NCI-H146 (cell line): ENCODE results near the gene DGKB.
"Not testable (repeated sequence)": the region's sequence is repeated elsewhere in the genome, so short reads cannot be mapped to it uniquely, and the experiment has no call there.

ENCODE experiments used
- DNase-seq: peaks from one replicate; lab custom pipeline; 2025; lab: John Stamatoyannopoulos, UW

Gene DGKB

DNA sequence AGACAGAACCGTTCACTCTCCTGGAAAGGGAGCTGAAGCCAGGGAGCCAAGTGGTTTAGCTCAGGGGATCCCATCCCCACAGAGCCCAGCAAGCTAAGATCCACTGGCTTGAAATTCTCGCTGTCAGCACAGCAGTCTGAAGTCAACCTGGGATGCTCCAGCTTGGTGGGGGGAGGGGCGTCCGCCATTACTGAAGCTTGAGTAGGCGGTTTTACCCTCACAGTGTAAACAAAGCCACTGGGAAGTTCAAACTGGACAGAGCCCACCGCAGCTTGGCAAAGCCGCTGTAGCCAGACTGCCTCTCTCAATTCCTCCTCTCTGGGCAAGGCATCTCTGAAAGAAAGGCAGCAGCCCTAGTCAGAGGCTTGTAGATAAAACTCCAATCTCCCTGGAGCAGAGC, 443.7 kb downstream of the DGKB start:
- not testable (repeated sequence) for DNase-seq

DNA sequence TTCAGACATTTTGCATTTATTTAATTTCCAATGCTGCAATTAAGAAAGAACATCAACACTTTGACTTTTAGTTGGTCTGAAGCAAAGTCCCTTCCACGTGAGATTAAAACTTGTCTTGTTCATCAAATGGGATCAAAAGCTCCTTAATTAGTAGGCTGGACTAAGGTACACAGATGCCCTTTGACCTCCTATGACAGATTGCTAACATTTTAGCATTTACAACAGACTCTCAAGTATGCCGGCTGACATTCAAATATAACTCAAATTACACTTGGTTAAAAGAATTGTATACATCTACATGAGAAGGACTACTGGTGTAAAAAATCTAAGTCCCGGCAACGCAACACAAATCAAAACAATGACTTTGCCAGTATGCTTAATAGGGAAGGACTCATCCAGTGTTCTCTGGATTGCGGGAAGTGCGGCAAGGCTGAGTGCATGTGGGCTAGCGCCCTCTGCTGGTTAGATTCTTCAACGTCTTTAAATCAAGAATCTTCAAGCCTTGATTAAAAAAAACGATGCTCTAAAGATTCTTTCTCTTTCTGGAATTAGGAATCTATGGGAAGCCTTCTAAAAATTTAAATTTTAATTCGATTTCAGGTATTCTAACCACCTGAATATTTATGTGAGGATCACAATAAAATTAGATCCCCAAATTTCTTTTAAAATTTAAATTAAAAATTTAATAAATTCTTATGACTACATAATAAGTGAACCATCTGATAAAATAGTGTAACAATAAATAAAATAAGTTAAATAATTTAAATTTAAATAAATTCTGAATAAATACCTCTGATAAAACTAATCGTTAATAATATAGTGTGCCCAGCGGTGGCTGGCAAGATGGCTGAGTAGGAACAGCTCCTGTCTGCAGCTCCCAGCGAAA, 444.7 kb downstream of the DGKB start:
- peak; percentile 80 for DNase-seq

DNA sequence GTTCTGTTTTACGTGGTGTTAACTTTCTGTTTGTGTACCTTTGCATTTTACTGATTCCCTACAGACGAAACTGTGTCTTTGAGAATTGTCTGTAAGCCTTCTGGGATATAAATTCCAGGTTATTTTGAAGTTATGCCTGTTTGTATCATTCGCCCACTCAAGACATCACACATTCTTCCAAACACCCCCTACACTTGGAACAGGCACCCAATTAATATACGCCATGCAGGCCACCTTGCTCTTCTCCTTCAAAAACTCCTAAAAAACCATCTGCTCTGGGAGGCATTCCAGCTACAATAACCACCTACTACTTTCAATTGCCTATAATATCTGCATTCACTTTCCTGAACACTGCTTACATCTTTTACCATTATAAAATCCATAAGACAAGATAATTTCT, 453.3 kb downstream of the DGKB start:
- DNase-seq = no peak

DNA sequence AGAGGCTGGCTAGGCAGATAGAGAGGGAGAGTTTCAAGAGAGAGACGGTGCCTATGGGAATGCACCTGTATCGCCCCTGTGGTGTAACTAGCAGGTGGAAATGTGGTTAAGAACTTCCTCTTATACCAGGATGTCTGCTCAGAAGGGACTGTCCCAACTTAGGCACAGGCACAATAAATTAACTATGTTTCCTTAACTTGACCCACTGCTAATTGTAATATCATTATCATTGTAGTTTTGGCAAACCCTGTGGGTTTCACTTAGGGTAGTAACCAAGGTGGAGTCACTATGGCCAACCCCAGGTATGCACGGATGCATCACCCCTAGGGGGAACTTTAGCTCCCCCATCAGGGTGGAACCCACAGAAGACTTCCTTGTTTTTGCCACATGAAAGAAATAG, 455.7 kb downstream of the DGKB start:
- no peak for DNase-seq

DNA sequence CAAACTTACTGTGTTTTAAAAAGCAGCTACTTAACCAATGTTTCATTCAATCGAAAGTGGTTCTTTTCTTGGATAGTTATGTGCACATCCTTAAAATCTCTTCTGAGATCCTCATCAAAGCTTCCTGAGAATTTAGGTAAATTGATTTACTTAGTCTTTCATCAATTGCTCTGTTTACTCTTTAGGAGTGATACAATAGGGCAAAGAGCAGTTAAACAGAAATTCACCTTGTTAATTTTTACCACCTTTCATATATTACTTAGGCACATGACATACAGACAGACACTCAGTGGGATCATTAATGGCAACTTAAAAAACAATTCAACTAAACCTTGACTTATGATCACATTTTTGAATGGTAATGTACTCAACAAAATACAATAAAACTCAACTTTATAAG, 456.3 kb downstream of the DGKB start:
- no peak for DNase-seq

DNA sequence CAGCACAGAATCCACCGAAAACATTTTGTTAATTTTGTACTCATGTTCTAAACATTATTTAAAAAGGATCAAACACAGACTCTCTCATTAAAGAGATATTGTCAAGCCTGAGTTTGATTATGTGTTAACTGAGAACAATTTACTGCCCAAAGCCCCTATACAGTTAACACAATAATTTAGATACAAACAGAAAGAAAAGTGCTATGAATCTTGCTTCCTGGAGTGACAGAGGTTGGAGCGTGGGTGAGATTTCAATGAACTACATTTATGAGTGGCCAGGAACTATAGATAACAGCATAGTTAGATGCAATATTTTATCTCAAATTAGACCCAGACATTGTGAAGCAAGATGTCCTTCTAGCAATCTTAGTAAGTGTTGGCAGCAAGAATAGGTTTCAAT, 464.2 kb downstream of the DGKB start:
- DNase-seq = no peak

DNA sequence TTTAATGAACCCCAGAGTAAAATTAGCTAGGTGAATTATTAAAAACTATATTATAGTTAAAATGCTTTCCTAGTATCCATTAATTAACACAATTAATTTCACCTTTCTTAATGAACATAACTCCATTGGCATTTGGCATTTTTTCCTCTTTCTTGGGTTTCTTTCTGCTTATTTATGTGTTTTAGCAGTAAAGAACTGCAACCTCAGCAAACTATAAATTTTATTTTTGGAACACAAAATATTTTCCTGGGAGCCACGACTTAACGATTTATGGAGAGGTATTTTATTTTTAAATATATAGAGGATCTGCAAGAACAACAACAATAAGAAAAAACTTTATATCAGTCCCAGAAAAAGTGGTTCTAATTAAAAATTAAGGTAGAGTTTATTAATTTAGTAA, 465.7 kb downstream of the DGKB start:
- DNase-seq = no peak

DNA sequence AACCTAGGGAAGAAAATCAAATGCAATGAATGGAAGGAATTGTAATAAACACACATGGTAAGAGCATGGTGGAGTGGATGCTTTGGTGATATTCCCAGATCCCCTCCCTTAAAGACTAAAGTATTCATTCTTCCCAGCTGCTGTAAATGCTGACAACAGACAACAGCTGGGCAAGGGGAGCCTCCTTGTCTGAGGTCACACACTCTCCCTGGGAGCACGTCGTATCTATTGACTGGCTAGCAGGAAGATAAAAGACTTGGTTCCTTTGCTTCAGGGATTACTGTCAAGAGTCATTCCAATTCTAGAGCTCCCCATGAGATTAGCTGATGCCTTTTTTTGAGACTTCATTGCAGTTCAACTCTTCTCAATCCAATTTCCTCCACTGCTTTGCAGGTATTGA, 469.6 kb downstream of the DGKB start:
- DNase-seq = no peak

DNA sequence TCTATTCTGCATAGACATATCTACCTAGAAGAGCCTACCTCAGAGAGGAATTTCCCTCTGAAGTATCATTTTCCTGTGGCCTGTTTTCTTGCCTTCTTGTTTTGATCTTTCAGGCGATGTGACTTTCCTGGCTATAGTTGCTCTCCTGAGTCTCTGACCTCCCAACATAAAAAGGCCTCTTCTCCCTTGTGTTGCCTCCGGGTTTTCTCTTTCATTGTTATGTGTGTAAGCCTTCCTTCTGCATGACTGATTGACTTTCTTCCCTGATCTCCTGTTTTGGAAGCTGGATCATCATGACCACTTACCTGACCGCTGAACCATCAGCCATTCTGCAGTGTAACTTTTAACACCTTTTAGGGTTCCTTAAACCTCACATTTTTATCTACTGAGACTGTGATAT, 471.6 kb downstream of the DGKB start:
- DNase-seq = no peak

DNA sequence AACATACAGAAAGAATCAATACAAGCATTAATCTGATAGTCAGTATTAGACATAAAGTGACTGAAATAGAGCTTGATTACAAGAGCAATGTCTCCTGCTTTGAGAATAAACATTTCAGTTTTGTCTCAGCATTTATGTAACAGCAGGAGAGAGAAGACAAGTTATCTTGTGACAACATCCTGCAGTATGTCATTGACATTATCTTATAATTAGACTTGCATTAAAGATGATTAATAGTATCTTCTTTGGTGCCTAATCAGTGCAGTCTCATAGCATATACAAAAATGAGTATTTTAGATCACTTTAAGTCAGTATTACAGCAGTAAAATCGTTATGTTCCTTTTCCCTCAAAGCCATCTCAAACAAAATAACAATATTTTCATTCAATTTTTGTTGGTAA, 477.0 kb downstream of the DGKB start:
- peak; percentile 69 for DNase-seq

DNA sequence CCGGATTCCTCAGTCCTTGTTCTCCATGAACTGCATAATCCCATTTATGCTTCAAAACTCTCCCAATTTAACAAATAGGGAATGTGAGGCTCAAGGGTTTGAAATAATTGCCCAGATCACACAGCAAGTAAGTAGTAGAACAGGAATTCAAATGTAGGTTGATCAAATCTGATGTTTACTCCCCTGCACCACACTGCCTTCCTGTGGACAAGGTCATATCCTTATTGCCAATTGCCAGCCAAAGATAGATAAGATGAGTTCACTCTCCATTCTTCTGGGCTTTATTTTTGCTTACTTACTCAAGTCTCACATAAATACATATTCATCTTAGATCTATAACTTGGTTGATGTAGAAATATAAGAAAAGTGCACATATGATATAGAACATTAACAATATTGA, 477.9 kb downstream of the DGKB start:
- DNase-seq = peak; percentile 25

DNA sequence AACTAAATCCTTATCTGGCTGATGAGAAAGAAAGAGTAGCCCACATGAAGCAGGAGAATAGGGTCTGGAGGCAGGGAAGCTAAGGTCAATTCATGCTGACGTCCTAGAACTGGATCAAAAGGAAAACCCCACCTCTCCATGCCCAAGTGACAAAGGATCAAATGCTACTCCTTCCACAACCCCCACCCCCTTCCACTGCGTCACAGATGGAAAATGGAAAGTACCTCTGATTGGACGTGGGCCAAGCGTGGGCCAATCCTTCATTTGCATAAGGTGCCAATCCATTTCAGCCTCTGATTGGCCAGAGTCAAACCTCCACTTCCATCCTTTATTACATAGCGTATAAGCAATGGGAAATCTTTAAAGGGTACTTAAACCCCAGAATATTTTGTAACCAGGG, 481.8 kb downstream of the DGKB start:
- no peak for DNase-seq

DNA sequence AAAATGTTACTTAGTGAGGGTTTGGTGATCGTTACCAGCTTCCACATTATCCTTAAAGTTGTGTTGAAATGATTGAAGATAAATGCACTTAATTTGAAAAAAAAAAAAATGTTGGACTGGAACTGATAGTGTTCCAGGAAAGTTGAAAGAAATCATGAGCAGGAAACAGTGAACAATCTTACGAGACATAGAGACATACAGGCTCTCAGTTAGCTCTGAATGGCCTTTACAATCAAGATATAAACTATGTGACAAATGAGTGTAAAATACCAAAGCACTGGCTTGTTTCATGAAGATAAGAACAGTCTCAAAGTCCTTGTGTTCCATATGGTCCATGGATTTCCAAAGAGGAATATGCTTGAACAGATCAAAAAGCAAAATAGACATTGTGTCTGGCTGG, 483.0 kb downstream of the DGKB start:
- DNase-seq = no peak

DNA sequence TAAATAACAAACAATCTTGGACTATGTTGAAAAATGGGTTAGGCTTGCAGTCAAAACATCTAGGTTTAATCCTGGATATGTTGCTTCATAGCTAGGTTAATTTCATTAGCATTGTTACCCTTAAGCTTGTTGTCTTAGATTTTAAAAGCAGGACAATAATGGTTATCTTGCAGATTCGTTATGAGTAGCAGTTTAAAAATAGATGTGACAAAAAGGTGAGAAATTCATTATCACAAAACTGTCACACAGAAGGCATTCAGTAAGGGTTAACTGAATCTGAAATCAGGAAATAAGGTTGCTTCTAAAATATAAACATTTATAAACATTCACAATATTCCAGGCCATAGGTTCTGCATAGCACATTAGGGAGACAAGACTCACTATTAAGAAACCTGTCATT, 483.9 kb downstream of the DGKB start:
- DNase-seq = no peak

DNA sequence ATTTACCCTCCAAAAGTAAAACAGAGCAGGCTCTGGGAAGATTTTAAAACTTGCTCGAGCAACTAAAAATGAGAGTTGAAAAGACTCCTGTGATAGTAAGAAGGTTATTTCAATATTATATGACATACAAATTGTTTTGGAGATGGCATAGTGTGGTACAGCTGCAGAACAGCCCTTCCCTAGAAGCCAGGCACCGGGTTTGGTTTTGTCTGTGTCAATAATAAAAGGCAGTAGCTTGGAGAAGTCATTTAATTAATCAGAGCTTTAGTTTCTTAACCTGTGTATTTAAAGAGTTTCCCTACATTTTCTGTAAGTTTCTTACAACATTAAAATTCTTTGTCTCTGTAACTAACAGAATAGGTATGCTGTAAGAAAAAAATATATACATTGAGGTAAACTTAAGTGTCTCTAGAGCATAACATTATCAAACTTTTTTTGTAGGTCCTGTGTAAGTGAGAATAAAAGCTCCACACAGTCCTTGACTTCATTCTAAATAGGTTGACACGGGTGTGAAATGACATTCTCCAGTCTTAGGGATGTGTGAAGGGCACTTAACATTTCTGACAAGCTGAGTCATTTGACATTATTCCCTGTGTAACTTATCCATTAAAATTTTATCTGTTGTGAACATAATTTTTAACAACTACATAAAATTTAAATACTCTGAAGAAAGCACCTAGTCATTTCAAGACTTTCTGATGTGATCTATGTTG, 488.1 kb downstream of the DGKB start:
- DNase-seq = no peak

DNA sequence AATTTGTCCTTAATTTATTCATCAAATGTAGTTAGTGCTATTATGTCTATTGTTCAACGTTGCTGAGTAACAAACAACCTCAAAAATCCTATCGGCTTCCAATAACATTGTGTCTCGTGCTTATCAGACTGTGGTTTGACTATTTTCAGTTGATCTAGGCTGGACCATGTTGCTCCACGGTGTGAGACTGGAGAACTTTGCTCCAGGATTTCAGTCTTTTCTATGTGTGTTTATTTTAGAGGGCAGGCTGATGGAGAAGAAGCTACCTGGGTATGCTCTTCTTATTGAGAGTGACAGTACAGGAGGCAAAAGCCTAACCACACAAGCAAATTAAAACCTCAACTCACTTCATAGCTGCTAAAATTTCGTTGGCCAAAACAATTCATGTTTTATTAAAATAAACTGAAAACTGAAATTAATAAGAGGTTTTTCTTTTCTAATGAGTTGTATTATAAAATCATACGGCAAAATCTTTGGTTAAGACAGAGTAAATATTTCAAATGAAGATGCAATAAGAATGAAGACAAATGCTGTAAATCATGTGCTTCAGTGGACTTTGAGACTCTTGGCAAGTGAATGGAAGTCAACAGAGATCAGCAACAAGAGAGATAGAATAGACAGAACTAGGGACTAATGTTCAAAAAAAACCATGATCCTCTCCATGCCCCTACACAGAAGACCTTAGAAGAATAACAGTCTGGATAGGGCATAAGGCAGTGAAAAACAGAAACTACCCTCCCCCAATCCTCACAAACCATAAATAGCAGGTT, 495.1 kb downstream of the DGKB start:
- no peak for DNase-seq

DNA sequence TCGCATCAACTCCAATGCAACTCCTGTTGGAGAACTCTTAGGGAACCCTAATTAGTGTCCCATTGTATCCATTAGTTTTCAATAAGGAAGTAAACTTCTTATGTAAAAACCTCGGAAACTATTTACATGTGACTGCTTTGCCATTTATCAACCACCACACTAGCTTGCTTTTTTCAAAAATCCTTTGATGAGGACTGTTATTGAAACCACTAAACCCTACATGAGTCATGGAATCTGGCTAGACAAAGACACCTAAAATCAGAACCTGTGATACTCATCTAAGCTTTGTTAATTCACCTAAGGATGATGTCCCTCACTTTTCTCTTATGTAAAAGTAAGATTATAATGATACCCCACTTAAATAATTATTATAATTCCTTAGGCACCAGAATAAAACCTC, 499.0 kb downstream of the DGKB start:
- DNase-seq = no peak

DNA sequence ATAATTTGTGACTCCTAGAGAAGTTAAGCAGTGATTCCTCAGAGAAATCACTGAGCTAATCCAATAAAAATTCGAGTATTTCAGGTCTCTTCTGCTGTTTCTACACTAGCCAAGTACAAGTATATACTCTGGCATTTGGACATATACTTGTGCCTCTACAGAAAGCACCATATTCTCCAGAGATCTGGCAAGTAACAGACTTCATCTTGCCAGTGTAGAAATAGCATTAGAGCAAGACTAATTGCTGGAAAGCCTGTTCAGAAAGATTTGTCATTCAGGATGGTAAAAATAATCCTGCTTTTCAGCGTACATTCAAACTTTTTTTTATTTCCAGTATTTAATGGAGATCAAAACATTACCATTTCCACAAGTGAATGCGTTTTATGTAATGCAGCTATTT, 502.3 kb downstream of the DGKB start:
- no peak for DNase-seq

DNA sequence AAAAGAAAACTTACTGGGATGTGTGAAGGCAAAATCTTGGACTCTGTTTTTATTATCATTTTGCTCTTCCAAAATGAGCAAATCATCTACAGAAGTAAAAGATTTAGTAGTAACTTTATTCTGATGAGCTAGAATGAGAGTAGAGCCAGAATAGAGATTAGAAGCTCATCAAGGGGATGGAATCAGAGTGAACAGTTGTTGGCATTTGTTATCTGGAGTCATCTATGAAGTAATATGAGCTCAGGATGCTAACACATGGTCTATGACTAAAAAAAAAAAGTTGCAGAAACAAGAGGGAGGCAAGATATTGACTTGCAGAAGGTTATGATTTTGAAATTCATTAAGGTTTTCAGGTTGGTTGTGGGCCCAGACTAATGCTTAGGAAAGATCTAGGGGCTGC, 504.0 kb downstream of the DGKB start:
- no peak for DNase-seq

DNA sequence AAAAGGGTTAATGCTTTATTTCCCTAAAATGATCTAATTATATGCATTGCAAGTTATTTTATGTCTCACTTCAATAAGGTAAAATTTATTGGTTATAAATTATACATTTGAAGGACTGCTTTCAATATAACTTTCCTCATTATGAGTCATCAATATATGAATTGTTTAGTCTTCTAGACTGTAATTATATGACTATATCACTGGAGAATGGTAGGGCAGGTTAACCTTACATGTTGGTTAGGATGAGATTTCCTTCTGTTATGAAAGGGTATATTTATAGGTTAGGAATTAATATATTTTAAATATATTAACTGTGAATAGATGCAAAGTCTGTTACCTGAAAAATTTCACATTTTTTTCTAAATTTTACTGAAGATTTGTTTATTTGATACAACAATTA, 506.7 kb downstream of the DGKB start:
- no peak for DNase-seq

DNA sequence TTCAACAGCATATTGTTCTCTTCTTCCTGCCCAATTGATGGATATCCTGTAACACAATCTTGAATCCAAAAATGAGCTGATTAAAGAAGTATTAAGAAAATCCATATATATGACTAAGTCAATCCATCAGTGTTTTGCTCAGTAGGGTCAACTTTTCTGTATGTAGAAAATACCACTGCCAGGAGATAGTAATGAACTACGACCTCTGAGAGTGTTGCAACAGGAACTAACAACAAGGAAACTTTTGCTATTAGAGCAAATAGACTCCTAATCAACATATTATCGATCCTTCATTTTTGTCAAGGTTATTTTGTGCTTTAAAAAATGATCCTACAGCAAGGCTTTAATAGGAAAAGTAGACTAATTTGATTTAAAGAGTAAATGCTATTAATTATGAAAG, 507.8 kb downstream of the DGKB start:
- DNase-seq = no peak

DNA sequence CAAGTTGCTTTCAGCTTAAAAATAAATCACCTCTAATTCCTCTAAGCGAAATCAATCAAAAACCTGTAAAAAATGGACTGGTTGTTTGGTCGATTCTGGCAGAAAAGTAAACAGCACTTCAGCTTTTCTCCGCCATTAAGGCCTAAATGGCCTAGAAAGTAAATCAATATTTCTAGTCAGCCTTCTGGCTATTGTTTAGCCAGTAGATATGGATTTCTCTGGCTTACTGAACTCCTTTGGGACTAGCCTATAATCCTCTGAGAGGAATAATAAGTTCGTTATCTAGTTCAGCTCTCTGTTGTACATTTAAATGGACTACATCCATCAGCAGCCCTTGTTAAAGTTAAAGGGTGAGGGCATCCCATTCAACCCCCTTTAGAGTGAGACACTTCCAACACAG, 513.0 kb downstream of the DGKB start:
- peak; percentile 89 for DNase-seq

DNA sequence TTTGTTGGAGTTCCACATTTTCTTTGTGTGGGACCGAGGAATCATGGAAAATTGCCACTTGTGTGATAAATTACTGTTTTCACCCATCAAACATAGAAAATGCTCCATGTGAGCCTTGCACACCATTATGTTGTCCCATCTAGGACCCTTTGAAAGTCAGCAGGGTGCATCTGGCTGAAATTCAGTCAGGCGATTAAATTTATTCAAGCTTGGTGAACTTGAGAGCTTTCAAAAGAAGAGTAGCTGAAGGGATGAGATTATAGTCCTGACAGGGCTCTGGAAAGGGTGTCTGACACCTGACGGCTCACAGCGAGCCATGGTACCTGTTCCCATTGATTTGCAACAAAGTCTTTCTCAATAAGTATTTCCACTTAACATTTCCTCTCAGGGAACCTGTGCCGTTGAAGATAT, 513.4 kb downstream of the DGKB start:
- peak; percentile 95 for DNase-seq
